BLaER1 (cell line): ENCODE data around the gene ASAP2.
A peak's percentile ranks its signal among the peaks of the same experiment; 100 is the strongest.

Experiments used
- H3K27ac ChIP-seq: shearing (Covaris generic); formaldehyde crosslinking; 2 replicates; pipeline ENCODE4 v1.8.1; 2022
- H3K27me3 ChIP-seq: shearing (Covaris generic); formaldehyde crosslinking; 2 replicates; pipeline ENCODE4 v1.8.1; 2022
- H3K36me3 ChIP-seq: shearing (Covaris generic); formaldehyde crosslinking; 2 replicates; pipeline ENCODE4 v1.8.1; 2022
- H3K4me1 ChIP-seq: shearing (Covaris generic); formaldehyde crosslinking; 2 replicates; pipeline ENCODE4 v1.8.1; 2022
- H3K4me2 ChIP-seq: shearing (Covaris generic); formaldehyde crosslinking; 2 replicates; pipeline ENCODE4 v1.8.1; 2022
- H3K4me3 ChIP-seq: shearing (Covaris generic); formaldehyde crosslinking; 2 replicates; pipeline ENCODE4 v1.8.1; 2022
- H3K9ac ChIP-seq: shearing (Covaris generic); formaldehyde crosslinking; 2 replicates; pipeline ENCODE4 v1.8.1; 2022
- H3K9me3 ChIP-seq: shearing (Covaris generic); formaldehyde crosslinking; 2 replicates; pipeline ENCODE4 v1.8.1; 2022
- H4K20me1 ChIP-seq: shearing (Covaris generic); formaldehyde crosslinking; 2 replicates; pipeline ENCODE4 v1.8.1; 2022
- Cebpa-rat ChIP-seq: shearing (Covaris generic); IDR thresholded peaks from 2 replicates; pipeline ENCODE4 v1.8.1; 2022

The ASAP2 gene

DNA sequence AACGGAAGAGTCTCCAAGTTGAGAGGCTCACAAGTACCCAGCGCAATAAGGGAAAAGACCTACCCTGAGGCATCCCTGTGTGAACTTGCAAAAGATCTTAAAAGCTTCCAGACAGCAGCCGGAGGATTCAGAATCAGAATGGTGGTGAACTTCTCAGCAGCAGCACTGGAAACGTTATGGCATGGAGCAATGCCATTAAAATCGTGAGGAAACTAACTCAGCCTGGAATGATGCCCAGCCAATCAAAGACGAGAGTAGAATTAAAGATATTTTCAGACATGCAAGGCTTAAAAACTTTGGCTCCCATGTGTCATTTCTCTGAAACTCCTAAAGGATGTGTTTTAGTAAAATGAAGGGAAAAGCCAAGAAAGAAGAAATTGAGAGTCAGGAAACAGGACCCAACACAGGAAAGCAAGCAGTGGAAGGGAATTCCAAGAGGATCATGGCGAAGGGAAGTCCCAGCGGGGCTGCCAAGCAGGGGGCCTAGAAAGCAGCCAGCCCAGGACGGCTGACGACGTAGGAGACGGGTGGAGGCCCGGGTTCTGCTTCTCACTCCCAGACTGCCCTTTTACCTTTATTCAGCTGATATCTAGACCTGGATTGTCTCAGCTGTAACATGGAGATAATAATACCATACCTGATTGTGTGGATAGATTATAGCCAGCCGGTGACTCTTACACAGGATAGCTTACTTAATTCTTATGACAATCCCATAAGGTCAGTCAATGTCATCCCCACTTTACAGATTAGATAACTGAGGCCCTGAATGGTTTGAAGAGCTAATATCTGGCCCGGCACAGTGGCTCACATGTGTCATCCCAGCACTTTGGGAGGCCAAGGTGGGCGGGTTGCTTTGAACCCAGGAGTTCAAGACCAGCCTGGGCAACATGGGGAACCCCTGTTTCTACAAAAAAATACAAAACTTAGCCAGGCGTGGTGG lies 92.8 kb downstream of the ASAP2 start:
- TF ChIP-seq Cebpa-rat, result no peak
- no peak overlapping the region for H3K27ac ChIP-seq
- no peak overlapping the region for H3K9ac ChIP-seq

DNA sequence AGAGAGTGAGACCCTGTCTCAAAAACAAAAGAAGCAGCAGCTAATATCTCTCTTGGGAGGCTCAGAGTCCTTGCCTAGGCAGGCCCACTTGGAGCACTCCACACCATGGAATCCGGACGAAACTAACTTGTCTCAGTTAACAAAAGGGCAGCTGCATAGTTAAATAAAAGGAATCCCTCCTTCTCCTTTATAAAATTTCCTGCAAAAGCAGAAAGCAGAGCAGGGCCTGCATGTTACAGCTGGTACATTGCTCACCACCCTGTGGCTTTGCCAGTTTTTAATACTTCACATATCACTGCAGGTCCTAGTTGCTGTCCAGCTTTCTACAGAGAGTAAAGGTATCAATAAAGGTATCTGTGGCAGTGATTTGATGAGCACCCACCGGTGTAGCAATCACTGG lies 93.6 kb downstream of the ASAP2 start:
- no peak overlapping the region for H3K27ac ChIP-seq
- H3K27me3 ChIP-seq, result no peaks in the 10 kb centered on the region
- peaks cover 52% of the 10 kb centered on the region for H3K4me1 ChIP-seq
- no peak for TF ChIP-seq Cebpa-rat
- no peak overlapping the region for H3K9ac ChIP-seq
- H3K36me3 ChIP-seq, result peaks cover 80% of the 10 kb centered on the region
- H3K9me3 ChIP-seq, result no peaks in the 10 kb centered on the region
- no peak overlapping the region for H3K4me3 ChIP-seq
- peaks cover 60% of the 10 kb centered on the region for H4K20me1 ChIP-seq
- no peak overlapping the region for H3K4me2 ChIP-seq

More for the DNA sequence above, 92.8 kb downstream of the ASAP2 start:
- H3K36me3 ChIP-seq, result peaks cover 81% of the 10 kb centered on the region
- H3K4me1 ChIP-seq, result peaks cover 60% of the 10 kb centered on the region
- H3K4me2 ChIP-seq, result no peak overlapping the region
- H3K4me3 ChIP-seq, result no peak overlapping the region
- H3K9me3 ChIP-seq, result no peaks in the 10 kb centered on the region
- H3K27me3 ChIP-seq, result no peaks in the 10 kb centered on the region
- peaks cover 67% of the 10 kb centered on the region for H4K20me1 ChIP-seq

DNA sequence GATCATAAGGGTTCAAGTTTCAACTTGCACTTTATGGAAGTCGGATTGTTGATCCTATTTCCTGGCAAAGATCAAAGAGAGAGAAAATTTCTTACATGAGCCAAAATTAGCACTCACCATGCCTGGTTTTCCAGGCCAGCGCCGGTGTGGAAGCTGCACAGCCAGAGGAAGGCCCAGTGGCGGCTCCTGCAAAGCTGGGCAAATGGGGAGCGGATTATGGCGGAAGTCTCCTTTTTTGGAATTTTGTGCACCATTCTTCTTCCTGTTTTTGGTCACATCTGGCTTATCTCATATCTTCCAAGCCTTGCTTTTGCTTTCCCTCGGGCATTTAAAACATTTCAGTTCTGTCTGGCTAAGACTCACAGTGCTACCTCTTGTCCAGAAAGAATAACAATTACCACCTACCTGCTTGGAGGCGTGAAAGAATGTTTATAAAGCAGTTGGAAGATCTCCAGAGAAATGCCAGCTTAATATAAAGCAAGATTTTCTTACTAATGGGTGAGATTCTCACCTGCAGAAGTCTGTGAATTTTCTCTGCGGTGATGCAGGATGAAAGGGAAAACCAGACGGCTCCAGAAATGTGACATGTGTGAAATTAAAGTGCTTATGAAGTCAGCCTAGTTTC lies 94.3 kb downstream of the ASAP2 start:
- no peaks in the 10 kb centered on the region for H3K9me3 ChIP-seq
- no peak overlapping the region for H3K27ac ChIP-seq
- H3K4me2 ChIP-seq, result peak overlapping the region; percentile 23; the same call in 1 of the 2 replicates
- H3K27me3 ChIP-seq, result no peaks in the 10 kb centered on the region
- H3K9ac ChIP-seq, result no peak overlapping the region
- peaks cover 46% of the 10 kb centered on the region for H3K4me1 ChIP-seq
- peaks cover 74% of the 10 kb centered on the region for H3K36me3 ChIP-seq
- H4K20me1 ChIP-seq, result peaks cover 52% of the 10 kb centered on the region
- TF ChIP-seq Cebpa-rat, result no peak
- H3K4me3 ChIP-seq, result no peak overlapping the region

DNA sequence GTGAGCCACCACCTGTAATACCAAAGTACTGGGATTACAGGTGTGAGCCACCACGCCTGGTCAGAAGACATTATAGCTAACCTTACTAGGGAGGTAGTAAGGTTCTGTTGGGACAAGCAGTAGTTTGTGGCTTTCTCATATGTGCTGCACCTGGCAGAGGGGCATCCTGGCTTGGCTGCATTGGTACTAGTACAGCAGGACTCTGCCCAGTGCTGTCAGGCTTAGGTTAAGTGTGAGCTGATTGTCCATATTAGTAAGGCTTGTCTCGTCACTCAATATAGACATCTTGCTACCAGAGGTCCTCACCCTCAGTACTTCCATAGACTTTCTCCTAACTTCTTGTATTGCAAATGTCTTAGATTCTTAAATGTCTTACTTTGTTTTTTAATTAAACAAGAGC lies 96.1 kb downstream of the ASAP2 start:
- Histone ChIP-seq H3K4me2 (no peak overlapping the region), H4K20me1 (peaks cover 50% of the 10 kb centered on the region), H3K4me1 (peaks cover 44% of the 10 kb centered on the region), H3K27ac (no peak overlapping the region), H3K4me3 (no peak overlapping the region), H3K9me3 (no peaks in the 10 kb centered on the region), H3K9ac (no peak overlapping the region), H3K27me3 (no peaks in the 10 kb centered on the region), H3K36me3 (peaks cover 71% of the 10 kb centered on the region)
- TF ChIP-seq Cebpa-rat, result no peak

DNA sequence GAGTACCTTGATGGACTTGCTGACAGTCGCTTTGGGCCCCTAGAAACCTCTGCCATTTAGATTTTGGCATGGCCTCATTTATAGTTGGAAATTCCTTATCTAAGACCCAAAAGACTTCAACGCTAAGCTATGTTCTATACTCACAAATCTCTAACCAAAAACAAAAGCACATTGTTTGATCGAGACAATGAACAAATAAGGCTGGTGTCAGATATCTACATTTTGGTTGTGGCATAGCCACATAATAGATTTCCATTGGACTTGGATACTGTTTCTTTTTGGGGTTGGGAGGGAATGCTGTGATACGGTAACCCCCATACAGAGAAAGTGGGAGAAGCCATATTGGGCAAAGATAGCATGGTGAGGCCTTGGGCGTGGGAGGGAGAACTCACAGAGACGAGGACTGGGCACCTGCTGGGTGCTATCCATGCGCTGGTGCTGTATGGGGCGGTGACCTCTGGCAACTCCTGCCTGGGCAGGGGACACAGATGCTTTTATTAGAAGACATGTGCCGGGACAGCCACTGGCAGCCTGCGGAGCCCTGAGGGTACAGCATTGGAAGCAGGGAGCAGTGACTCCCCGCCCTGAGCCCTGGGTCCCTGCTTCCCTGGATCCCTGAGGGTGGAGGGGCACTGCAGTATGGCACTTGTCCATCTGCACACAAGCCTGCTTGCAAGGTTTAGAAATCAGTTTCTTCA lies 97.1 kb downstream of the ASAP2 start:
- Histone ChIP-seq H3K4me3 (no peak overlapping the region), H3K9ac (no peak overlapping the region), H3K9me3 (no peaks in the 10 kb centered on the region), H3K4me1 (peaks cover 44% of the 10 kb centered on the region), H3K27ac (no peak overlapping the region), H3K27me3 (no peaks in the 10 kb centered on the region), H3K4me2 (no peak overlapping the region), H3K36me3 (peaks cover 70% of the 10 kb centered on the region), H4K20me1 (peaks cover 51% of the 10 kb centered on the region)
- TF ChIP-seq Cebpa-rat, result no peak

DNA sequence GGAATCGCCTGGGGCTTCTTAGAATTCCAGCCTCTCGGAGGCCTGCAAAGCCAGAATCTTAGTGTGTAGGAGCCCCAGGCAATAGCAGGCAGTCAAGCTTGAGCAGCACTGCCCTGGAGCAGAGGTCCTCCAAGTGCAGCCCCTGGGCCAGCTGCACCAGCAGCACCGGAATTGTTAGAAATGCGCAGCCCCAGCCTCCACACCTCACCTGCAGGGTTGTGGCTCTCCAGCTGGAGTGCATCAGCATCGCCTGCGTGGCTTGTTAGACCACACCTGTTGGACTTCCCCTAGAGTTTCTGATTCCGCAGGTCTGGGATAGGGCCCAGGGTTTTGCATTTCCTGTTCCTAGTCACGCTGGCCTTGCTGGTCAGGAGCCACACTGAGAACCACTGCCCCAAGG lies 100.3 kb downstream of the ASAP2 start:
- Histone ChIP-seq H3K4me2 (no peak overlapping the region), H3K9ac (0 out of 2 replicates have a peak overlapping the region, but pooled peaks have one; percentile 7), H3K27ac (peak overlapping the region; percentile 35; the same call in 1 of the 2 replicates), H3K36me3 (peaks cover 56% of the 10 kb centered on the region), H3K4me3 (no peak overlapping the region), H3K27me3 (no peaks in the 10 kb centered on the region), H4K20me1 (peaks cover 60% of the 10 kb centered on the region), H3K4me1 (peaks cover 47% of the 10 kb centered on the region), H3K9me3 (no peaks in the 10 kb centered on the region)
- no peak for TF ChIP-seq Cebpa-rat

DNA sequence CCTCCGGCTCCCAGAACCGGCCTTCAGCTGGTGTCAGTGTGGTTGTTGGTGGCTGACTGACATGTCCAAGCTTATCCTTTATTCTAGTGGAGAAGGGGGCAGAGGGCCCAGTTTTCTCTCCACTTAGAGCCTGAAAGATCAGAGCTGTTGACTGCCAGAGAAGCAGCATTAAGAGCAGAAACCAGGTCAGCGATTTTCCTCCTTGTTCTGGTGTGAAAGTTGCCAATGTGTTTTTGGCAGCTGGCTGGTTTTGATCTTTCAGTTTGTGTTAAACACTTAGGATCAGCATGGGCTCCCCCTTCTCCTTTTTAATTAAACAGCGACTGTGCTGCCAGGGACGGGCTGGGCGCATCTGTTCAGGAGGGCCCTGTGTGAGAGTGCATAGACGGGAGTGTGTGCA lies 100.9 kb downstream of the ASAP2 start:
- Histone ChIP-seq H3K4me2 (no peak overlapping the region), H3K36me3 (peaks cover 56% of the 10 kb centered on the region), H3K9me3 (no peaks in the 10 kb centered on the region), H3K27me3 (no peaks in the 10 kb centered on the region), H4K20me1 (peaks cover 60% of the 10 kb centered on the region), H3K4me1 (peaks cover 47% of the 10 kb centered on the region), H3K9ac (0 out of 2 replicates have a peak overlapping the region, but pooled peaks have one; percentile 7), H3K27ac (peak overlapping the region; percentile 35; the same call in 1 of the 2 replicates), H3K4me3 (no peak overlapping the region)
- TF ChIP-seq Cebpa-rat, result no peak

DNA sequence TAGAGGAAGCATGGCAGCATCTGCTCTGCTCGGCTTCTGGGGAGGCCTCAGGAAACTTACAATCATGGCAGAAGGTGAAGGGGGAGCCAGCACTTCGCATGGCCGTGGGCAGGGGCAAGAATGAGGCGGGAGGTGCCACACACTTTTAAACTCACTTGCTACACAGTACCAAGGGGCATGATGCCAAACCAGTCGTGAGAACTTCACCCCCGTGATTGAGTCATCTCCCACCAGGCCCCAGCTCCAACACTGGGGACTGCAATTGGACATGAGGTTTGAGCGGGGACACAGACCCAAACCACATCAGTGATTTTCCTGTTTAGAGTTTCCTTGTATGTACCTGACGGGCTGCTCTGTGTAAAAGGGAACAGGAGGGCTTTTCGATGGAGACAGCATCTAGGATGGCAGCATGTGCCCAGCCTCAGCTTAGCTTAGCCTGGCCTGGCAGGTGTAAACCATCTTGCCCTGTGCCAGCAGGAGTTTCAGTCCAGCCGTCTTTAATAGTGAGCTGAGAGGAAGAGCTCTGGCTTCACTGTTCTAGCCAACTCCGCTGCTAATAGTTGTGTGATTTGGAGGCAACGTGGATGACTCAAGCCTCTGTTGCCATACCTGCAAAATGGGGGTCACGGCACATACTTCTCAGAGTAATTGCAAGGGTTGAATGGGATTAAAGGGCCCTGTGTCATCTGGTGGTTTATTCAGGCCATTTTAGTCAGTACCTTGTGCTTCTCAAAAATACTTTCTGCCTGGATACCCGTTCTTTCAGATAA lies 101.8 kb downstream of the ASAP2 start:
- H3K27me3 ChIP-seq, result no peaks in the 10 kb centered on the region
- H3K9me3 ChIP-seq, result no peaks in the 10 kb centered on the region
- no peak overlapping the region for H3K4me2 ChIP-seq
- peaks cover 60% of the 10 kb centered on the region for H4K20me1 ChIP-seq
- H3K4me3 ChIP-seq, result no peak overlapping the region
- TF ChIP-seq Cebpa-rat, result no peak
- peak overlapping the region; percentile 15; the same call in 1 of the 2 replicates for H3K9ac ChIP-seq
- H3K36me3 ChIP-seq, result peaks cover 56% of the 10 kb centered on the region
- no peak overlapping the region for H3K27ac ChIP-seq
- peaks cover 47% of the 10 kb centered on the region for H3K4me1 ChIP-seq

DNA sequence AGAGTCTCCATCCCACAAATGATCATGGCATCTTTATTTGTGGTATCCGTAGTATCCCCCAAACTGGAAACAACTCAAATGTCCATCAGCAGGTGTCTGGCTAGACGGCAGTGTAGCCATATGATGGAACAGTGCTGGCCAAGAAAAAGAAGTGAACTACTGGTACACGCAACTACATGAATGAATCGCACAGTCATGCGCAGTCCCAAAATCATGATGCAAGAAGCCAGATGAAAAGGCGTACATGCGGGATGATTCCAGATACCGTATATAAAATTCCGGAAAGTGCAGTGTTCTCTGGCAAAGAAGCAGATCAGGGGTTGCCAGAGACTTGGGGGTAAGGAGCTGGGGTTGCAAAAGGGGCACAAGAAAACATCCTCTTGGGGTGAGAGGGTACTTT lies 102.5 kb downstream of the ASAP2 start:
- H3K4me2 ChIP-seq, result no peak overlapping the region
- H3K27me3 ChIP-seq, result no peaks in the 10 kb centered on the region
- H3K9me3 ChIP-seq, result no peaks in the 10 kb centered on the region
- H3K4me1 ChIP-seq, result peaks cover 47% of the 10 kb centered on the region
- no peak overlapping the region for H3K9ac ChIP-seq
- H3K27ac ChIP-seq, result no peak overlapping the region
- H3K36me3 ChIP-seq, result peaks cover 54% of the 10 kb centered on the region
- no peak overlapping the region for H3K4me3 ChIP-seq
- peaks cover 56% of the 10 kb centered on the region for H4K20me1 ChIP-seq
- no peak for TF ChIP-seq Cebpa-rat
